OCI-LY3 (cell line): ENCODE measurements around the gene SYNPO2.

Source experiments
- H2AFZ ChIP-seq: fragments of 200-600, 300-600 bp; shearing (Covaris generic); 2 replicates; pipeline ENCODE4 v1.6.0; 2014; ENCODE audit warnings: antibody characterized with exemption, low read depth, low read length
- H3K27ac ChIP-seq: fragments of 200-600, 300-600 bp; sonication (generic); 2 replicates; pipeline ENCODE4 v1.5.1; 2014; ENCODE audit warnings: mild to moderate bottlenecking, low read length, moderate library complexity, mixed read lengths
- H3K27me3 ChIP-seq: fragments of 200-600, 300-600 bp; sonication (generic); 2 replicates; pipeline ENCODE4 v1.6.1; 2014; ENCODE audit warnings: low read depth, low read length, mixed read lengths
- H3K36me3 ChIP-seq: fragments of 200-600, 300-600 bp; sonication (generic); replicated peaks from 2 replicates; pipeline ENCODE3; 2014; ENCODE audit warnings: low read depth, low read length, mixed read lengths
- H3K4me1 ChIP-seq: fragments of 300-600, 200-600 bp; sonication (generic); 2 replicates; pipeline ENCODE4 v1.6.1; 2014; ENCODE audit warnings: low read length, mixed read lengths
- H3K4me2 ChIP-seq: fragments of 200-600, 300-600 bp; sonication (generic); 2 replicates; pipeline ENCODE4 v1.6.1; 2014; ENCODE audit warnings: low read length, mixed read lengths
- H3K4me3 ChIP-seq: fragments of 300-600, 200-600 bp; sonication (generic); 2 replicates; pipeline ENCODE4 v1.5.1; 2014; ENCODE audit warnings: antibody characterized with exemption, mild to moderate bottlenecking, low read length, moderate library complexity
- H3K79me2 ChIP-seq: fragments of 300-600, 200-600 bp; shearing (Covaris generic); 2 replicates; pipeline ENCODE4 v1.6.1; 2014; ENCODE audit warnings: mild to moderate bottlenecking, low read length, mixed read lengths
- H3K9ac ChIP-seq: fragments of 300-600, 200-600 bp; shearing (Covaris generic); 2 replicates; pipeline ENCODE4 v1.6.0; 2014; ENCODE audit warnings: mild to moderate bottlenecking, low read length, moderate library complexity
- H3K9me3 ChIP-seq: fragments of 200-600, 300-600 bp; shearing (Covaris generic); 2 replicates; pipeline ENCODE4 v1.6.1; 2014; ENCODE audit warnings: low read length, mixed read lengths; ENCODE audit not compliant: insufficient read depth
- H4K20me1 ChIP-seq: fragments of 200-600, 300-600 bp; sonication (generic); 2 replicates; pipeline ENCODE4 v1.6.1; 2016; ENCODE audit warnings: low read length, mixed read lengths; ENCODE audit not compliant: insufficient read depth
- EZH2phosphoT487 ChIP-seq: fragments of 200-600 bp; shearing (Covaris generic); IDR thresholded peaks from 2 replicates; pipeline ENCODE4 v1.6.1; 2018; ENCODE audit warnings: antibody characterized with exemption, mixed run types, low read depth
- TF ChIP-seq, protein P1 (sequence below): fragments of 200-600, 300-600 bp; sonication (generic); IDR thresholded peaks from 2 replicates; pipeline ENCODE4 v1.5.1; 2014; ENCODE audit warnings: antibody characterized with exemption, low read length, low read depth

The SYNPO2 gene

DNA sequence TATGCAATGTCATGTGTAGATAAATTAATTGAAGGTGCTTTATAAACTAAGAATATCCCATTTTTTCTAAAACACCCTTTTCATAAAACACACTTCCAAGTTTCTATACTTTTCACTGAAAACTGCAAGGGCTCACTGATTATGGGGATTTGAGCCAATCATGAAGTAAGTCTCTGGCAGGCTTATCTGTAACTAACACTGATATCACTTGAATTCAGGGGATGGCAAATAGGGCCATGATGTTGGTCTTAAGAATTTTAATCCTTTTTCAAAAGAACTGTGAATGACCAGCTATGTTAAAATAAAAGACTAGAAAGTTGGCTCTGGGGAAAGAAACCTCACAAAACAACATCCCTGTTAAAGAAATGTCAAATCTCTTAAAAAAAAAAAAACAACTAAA lies 39.8 kb upstream of the SYNPO2 start:
- H3K9me3 ChIP-seq, result no peaks in the 10 kb centered on the region
- no peaks in the 10 kb centered on the region for H3K79me2 ChIP-seq
- no peak overlapping the region for H3K4me2 ChIP-seq
- H2AFZ ChIP-seq, result no peak overlapping the region
- peaks cover 4% of the 10 kb centered on the region; the same call in 1 of the 2 replicates for H3K27me3 ChIP-seq
- H4K20me1 ChIP-seq, result no peaks in the 10 kb centered on the region
- TF ChIP-seq EZH2phosphoT487, result no peak
- TF ChIP-seq, protein P1, sequence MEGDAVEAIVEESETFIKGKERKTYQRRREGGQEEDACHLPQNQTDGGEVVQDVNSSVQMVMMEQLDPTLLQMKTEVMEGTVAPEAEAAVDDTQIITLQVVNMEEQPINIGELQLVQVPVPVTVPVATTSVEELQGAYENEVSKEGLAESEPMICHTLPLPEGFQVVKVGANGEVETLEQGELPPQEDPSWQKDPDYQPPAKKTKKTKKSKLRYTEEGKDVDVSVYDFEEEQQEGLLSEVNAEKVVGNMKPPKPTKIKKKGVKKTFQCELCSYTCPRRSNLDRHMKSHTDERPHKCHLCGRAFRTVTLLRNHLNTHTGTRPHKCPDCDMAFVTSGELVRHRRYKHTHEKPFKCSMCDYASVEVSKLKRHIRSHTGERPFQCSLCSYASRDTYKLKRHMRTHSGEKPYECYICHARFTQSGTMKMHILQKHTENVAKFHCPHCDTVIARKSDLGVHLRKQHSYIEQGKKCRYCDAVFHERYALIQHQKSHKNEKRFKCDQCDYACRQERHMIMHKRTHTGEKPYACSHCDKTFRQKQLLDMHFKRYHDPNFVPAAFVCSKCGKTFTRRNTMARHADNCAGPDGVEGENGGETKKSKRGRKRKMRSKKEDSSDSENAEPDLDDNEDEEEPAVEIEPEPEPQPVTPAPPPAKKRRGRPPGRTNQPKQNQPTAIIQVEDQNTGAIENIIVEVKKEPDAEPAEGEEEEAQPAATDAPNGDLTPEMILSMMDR, result no peak
- H3K4me3 ChIP-seq, result no peak overlapping the region
- H3K36me3 ChIP-seq, result no peaks in the 10 kb centered on the region
- no peak overlapping the region for H3K9ac ChIP-seq
- H3K27ac ChIP-seq, result no peak overlapping the region
- peaks cover 9% of the 10 kb centered on the region for H3K4me1 ChIP-seq

DNA sequence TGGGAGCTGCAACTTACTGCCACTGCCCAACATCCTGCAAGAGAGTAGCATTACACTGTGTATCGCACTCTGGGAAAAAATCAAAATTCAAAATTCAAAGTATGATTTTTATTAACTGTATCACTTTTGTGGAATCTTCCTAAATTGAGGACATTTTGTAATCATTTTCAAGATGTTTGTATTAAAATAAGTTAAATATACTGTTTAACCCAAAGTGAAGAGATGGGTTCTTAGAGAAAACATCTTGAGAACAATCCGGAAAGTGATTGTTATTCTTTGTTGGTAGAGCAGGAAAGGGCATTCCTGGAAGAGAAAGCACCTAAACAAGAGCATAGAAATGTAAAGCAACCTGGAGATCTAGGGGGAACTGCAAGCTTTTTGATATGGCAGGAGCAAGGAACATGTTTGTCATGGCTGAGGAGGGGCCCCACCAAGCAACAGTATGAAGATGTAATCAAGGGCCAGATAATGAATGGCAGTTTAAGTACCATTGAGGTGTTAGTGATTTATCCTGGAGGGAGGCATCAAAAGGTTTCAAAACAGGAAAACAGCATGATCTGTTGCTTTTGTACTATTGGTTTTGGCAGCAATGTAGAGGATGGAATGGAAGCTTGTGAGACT lies 38.7 kb upstream of the SYNPO2 start:
- H2AFZ ChIP-seq, result peak overlapping the region; percentile 97
- peaks cover 9% of the 10 kb centered on the region for H3K4me1 ChIP-seq
- no peaks in the 10 kb centered on the region for H3K79me2 ChIP-seq
- TF ChIP-seq, protein P1, result no peak
- no peak for TF ChIP-seq EZH2phosphoT487
- H4K20me1 ChIP-seq, result no peaks in the 10 kb centered on the region
- no peaks in the 10 kb centered on the region for H3K9me3 ChIP-seq
- no peak overlapping the region for H3K9ac ChIP-seq
- peaks cover 4% of the 10 kb centered on the region; the same call in 1 of the 2 replicates for H3K27me3 ChIP-seq
- peak overlapping the region; percentile 65 for H3K4me3 ChIP-seq
- peak overlapping the region; percentile 55 for H3K4me2 ChIP-seq
- H3K36me3 ChIP-seq, result no peaks in the 10 kb centered on the region
- no peak overlapping the region for H3K27ac ChIP-seq

DNA sequence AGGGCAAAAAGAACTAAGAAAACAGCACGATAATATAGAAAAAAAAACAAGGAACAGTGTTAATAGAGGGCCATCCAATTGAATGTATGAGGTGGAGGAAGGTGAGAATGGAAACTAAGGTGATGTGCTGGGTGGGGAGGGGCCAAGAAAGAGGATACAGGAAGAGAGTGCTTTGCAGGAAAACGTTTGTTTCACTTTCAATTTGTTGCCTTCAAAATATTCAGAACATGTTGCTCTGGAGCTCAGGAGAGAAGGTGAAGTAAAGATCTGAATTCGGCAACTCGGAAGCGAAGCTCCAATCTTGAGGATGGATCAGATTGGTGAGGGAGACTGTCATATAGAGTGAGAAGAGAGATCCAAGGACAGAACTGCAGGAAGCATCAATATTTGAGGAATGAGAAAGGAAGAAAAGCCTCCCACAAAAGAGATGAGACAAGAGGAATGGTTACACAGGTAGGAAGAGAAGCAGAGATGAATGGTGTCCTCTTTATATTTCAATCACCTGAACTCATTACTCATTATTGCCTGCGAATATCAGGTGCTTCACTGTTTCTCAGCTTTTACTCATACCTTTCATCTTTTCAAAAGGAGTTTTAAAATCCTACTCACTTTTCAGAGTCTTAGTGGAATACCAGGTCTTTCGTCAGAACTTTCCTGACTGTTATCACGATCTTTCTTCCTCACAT lies 38.0 kb upstream of the SYNPO2 start:
- no peak for TF ChIP-seq EZH2phosphoT487
- Histone ChIP-seq H2AFZ (peak overlapping the region; percentile 97), H3K9ac (no peak overlapping the region)

DNA sequence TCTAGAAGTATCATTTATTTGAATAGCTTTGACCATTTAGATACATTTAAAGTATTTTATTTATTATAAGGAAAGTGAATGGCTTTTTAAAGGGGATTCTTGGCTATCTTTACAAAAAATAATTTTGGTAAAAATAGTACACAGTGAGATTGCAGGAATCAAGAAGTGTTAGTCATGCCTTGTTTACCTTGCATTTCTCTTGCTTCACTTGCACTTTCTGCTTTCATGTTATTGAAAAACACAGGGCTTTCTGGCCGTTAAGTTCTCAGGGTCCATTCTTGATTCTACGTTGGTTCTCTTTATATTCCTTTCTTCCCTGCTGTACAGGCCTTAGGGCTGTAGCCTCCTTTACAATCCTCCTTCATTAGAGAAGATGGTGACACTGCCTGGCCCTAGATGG lies 30.9 kb upstream of the SYNPO2 start:
- Histone ChIP-seq H4K20me1 (no peaks in the 10 kb centered on the region), H3K9me3 (no peaks in the 10 kb centered on the region), H3K79me2 (no peaks in the 10 kb centered on the region), H3K27me3 (no peaks in the 10 kb centered on the region), H3K4me3 (no peak overlapping the region), H2AFZ (no peak overlapping the region; the same call in 1 of the 2 replicates), H3K27ac (no peak overlapping the region), H3K36me3 (no peaks in the 10 kb centered on the region), H3K9ac (no peak overlapping the region), H3K4me2 (no peak overlapping the region), H3K4me1 (no peaks in the 10 kb centered on the region)
- TF ChIP-seq EZH2phosphoT487, result no peak
- TF ChIP-seq, protein P1, result no peak

More for the DNA sequence above, 38.0 kb upstream of the SYNPO2 start:
- Histone ChIP-seq H3K27me3 (peaks cover 4% of the 10 kb centered on the region; the same call in 1 of the 2 replicates), H3K9me3 (no peaks in the 10 kb centered on the region), H3K36me3 (no peaks in the 10 kb centered on the region), H3K79me2 (no peaks in the 10 kb centered on the region), H3K27ac (no peak overlapping the region), H3K4me1 (peaks cover 9% of the 10 kb centered on the region), H3K4me3 (peak overlapping the region; percentile 65), H3K4me2 (peak overlapping the region; percentile 55), H4K20me1 (no peaks in the 10 kb centered on the region)
